ENCODE results near the gene MISFA. TPM values are rescaled to one million over a fixed set of nuclear protein-coding genes. Genes with fewer than 3 reads are reported as not detected.
A peak's percentile ranks its signal among the peaks of the same experiment; 100 is the strongest.

MISFA gene
- total RNA-seq, 1 donor from 2014 or later = 2.9 TPM

- no peaks in the 10 kb centered on the region for H3K27me3 Mint-ChIP-seq (ENCODE audit: low read depth, unreplicated experiment)
- Histone ChIP-seq H3K79me2 (ENCODE audit: insufficient read depth, low read length) (peaks cover 94% of the 10 kb centered on the region), H3K36me3 (ENCODE audit: insufficient read depth, low read length) (peaks cover 14% of the 10 kb centered on the region), H3K4me1 (ENCODE audit: insufficient read depth, low read length) (peaks cover 14% of the 10 kb centered on the region), H3K9me3 (ENCODE audit: insufficient read depth, low read depth, low read length) (no peaks in the 10 kb centered on the region), H3K9ac (ENCODE audit: low read length) (peak overlapping the region; percentile 22), H4K20me1 (ENCODE audit: insufficient read depth, low read length) (peaks cover 95% of the 10 kb centered on the region), H3K27me3 (ENCODE audit: insufficient read depth, low read length) (no peaks in the 10 kb centered on the region), H2AFZ (ENCODE audit: low read depth, low read length) (no peak overlapping the region), H3K27ac (ENCODE audit: low read depth, low read length) (peak overlapping the region; percentile 1), H3K4me2 (ENCODE audit: low read length) (peak overlapping the region; percentile 63), H3K4me3 (ENCODE audit: insufficient read depth, low read depth, low read length) (no peak overlapping the region)
- H3K36me3 Mint-ChIP-seq (ENCODE audit: low read depth, unreplicated experiment) = peaks cover 8% of the 10 kb centered on the region
- peaks cover 16% of the 10 kb centered on the region for H3K4me1 Mint-ChIP-seq (ENCODE audit: low read depth, unreplicated experiment)
- FAIRE-seq = peak; percentile 5
- H3K27ac Mint-ChIP-seq (ENCODE audit: unreplicated experiment) = peak overlapping the region; percentile 6
- no peak overlapping the region for H3K4me3 Mint-ChIP-seq (ENCODE audit: unreplicated experiment)
- DNase-seq (ENCODE audit: low read depth) = peak; percentile 68
- H3K9me3 Mint-ChIP-seq (ENCODE audit: unreplicated experiment) = no peaks in the 10 kb centered on the region
- TF ChIP-seq CTCF (IDR thresholded peaks at IDR 0.05; ENCODE audit: insufficient read depth, low read depth, low read length) (no peak), EZH2 (IDR thresholded peaks at IDR 0.05; ENCODE audit: insufficient read depth, low read length) (no peak)
Measured at GRCh38 chr11:18618342-18619025, 18.9 kb downstream of the MISFA start.

- no peak for FAIRE-seq
- Mint-ChIP-seq H3K4me1 (ENCODE audit: low read depth, unreplicated experiment) (no peaks in the 10 kb centered on the region), H3K27ac (ENCODE audit: unreplicated experiment) (no peak overlapping the region), H3K27me3 (ENCODE audit: low read depth, unreplicated experiment) (no peaks in the 10 kb centered on the region), H3K36me3 (ENCODE audit: low read depth, unreplicated experiment) (no peaks in the 10 kb centered on the region), H3K9me3 (ENCODE audit: unreplicated experiment) (no peaks in the 10 kb centered on the region), H3K4me3 (ENCODE audit: unreplicated experiment) (no peak overlapping the region)
- H3K79me2 ChIP-seq (ENCODE audit: insufficient read depth, low read length) = peaks cover 96% of the 10 kb centered on the region
- no peaks in the 10 kb centered on the region for H3K36me3 ChIP-seq (ENCODE audit: insufficient read depth, low read length)
- no peak overlapping the region for H3K4me3 ChIP-seq (ENCODE audit: insufficient read depth, low read depth, low read length)
- no peak overlapping the region for H2AFZ ChIP-seq (ENCODE audit: low read depth, low read length)
- no peak for DNase-seq (ENCODE audit: low read depth)
- H4K20me1 ChIP-seq (ENCODE audit: insufficient read depth, low read length) = peaks cover 94% of the 10 kb centered on the region
- H3K9me3 ChIP-seq (ENCODE audit: insufficient read depth, low read depth, low read length) = no peaks in the 10 kb centered on the region
- no peak overlapping the region for H3K9ac ChIP-seq (ENCODE audit: low read length)
- H3K4me1 ChIP-seq (ENCODE audit: insufficient read depth, low read length) = peaks cover 2% of the 10 kb centered on the region
- H3K4me2 ChIP-seq (ENCODE audit: low read length) = no peak overlapping the region
- no peak for TF ChIP-seq EZH2 (IDR thresholded peaks at IDR 0.05; ENCODE audit: insufficient read depth, low read length)
- TF ChIP-seq CTCF (IDR thresholded peaks at IDR 0.05; ENCODE audit: insufficient read depth, low read depth, low read length) = no peak
- no peaks in the 10 kb centered on the region for H3K27me3 ChIP-seq (ENCODE audit: insufficient read depth, low read length)
- H3K27ac ChIP-seq (ENCODE audit: low read depth, low read length) = no peak overlapping the region
Measured at GRCh38 chr11:18623707-18624106, 24.1 kb downstream of the MISFA start.

GRCh38 chr11:18624161-18624560, 24.6 kb downstream of the MISFA start:
- H4K20me1 ChIP-seq (ENCODE audit: insufficient read depth, low read length) = peaks cover 94% of the 10 kb centered on the region
- no peaks in the 10 kb centered on the region for H3K9me3 Mint-ChIP-seq (ENCODE audit: unreplicated experiment)
- no peaks in the 10 kb centered on the region for H3K27me3 Mint-ChIP-seq (ENCODE audit: low read depth, unreplicated experiment)
- H3K4me1 ChIP-seq (ENCODE audit: insufficient read depth, low read length) = no peaks in the 10 kb centered on the region
- no peak overlapping the region for H2AFZ ChIP-seq (ENCODE audit: low read depth, low read length)
- no peak overlapping the region for H3K27ac Mint-ChIP-seq (ENCODE audit: unreplicated experiment)
- H3K27me3 ChIP-seq (ENCODE audit: insufficient read depth, low read length) = no peaks in the 10 kb centered on the region
- peaks cover 96% of the 10 kb centered on the region for H3K79me2 ChIP-seq (ENCODE audit: insufficient read depth, low read length)
- no peaks in the 10 kb centered on the region for H3K4me1 Mint-ChIP-seq (ENCODE audit: low read depth, unreplicated experiment)
- no peak overlapping the region for H3K4me3 Mint-ChIP-seq (ENCODE audit: unreplicated experiment)
- no peak overlapping the region for H3K9ac ChIP-seq (ENCODE audit: low read length)
- TF ChIP-seq CTCF (IDR thresholded peaks at IDR 0.05; ENCODE audit: insufficient read depth, low read depth, low read length) (no peak), EZH2 (IDR thresholded peaks at IDR 0.05; ENCODE audit: insufficient read depth, low read length) (no peak)
- no peak for DNase-seq (ENCODE audit: low read depth)
- H3K36me3 ChIP-seq (ENCODE audit: insufficient read depth, low read length) = no peaks in the 10 kb centered on the region
- no peak for FAIRE-seq
- no peaks in the 10 kb centered on the region for H3K36me3 Mint-ChIP-seq (ENCODE audit: low read depth, unreplicated experiment)
- no peak overlapping the region for H3K4me3 ChIP-seq (ENCODE audit: insufficient read depth, low read depth, low read length)
- no peaks in the 10 kb centered on the region for H3K9me3 ChIP-seq (ENCODE audit: insufficient read depth, low read depth, low read length)
- no peak overlapping the region for H3K4me2 ChIP-seq (ENCODE audit: low read length)
- H3K27ac ChIP-seq (ENCODE audit: low read depth, low read length) = no peak overlapping the region
